SK-N-SH (cell line): Measurements from ENCODE around the gene PDGFC. TPM values are rescaled to one million over a fixed set of nuclear protein-coding genes. Genes with fewer than 3 reads are reported as not detected.

ENCODE experiments used
- CTCF ChIA-PET: fragments of 300-600, 350-600 bp; formaldehyde crosslinking; extraction: SDS; loops from one replicate; lab custom pipeline; 2021; lab: Yijun Ruan, JAX
- POLR2A ChIA-PET: fragments of 350-600 bp; sonication (Branson Sonifier 250); formaldehyde crosslinking; extraction: SDS; loops from one replicate; lab custom pipeline; 2020; ENCODE audit warnings: antibody characterized with exemption, inconsistent platforms; lab: Yijun Ruan, JAX
- DNase-seq: peaks from one replicate; pipeline ENCODE4 v3.0.0; 2012
- H2AFZ ChIP-seq: fragments of 200-600 bp; sonication (generic); 2 replicates; pipeline ENCODE4 v1.8.1; 2016; ENCODE audit warnings: antibody characterized with exemption, mild to moderate bottlenecking, low read depth
- H3F3A ChIP-seq: fragments of 200-600 bp; sonication (generic); replicated peaks from 2 replicates; pipeline ENCODE3; 2016; ENCODE audit warnings: antibody characterized with exemption, mild to moderate bottlenecking; ENCODE audit not compliant: insufficient read depth
- H3K27ac ChIP-seq, 2 experiments: fragments of 200-500 bp in 1 of 2; fragments of 200-600 bp in 1 of 2; sonication (Bioruptor generic) in 1 of 2; sonication (generic), shearing (Covaris generic) in 1 of 2; 2 replicates each; pipeline versions ENCODE4 v1.5.1 to v1.6.1; 2014 to 2016; ENCODE audit warnings: low read depth in 2 of 2, inconsistent platforms in 1 of 2, low read length in 1 of 2, mild to moderate bottlenecking in 1 of 2, mixed read lengths in 1 of 2
- H3K27me3 ChIP-seq: fragments of 200-600 bp; sonication (generic), shearing (Covaris generic); 2 replicates; pipeline ENCODE4 v1.6.1; 2016; ENCODE audit warnings: mixed run types; ENCODE audit not compliant: insufficient read depth
- H3K36me3 ChIP-seq, 2 experiments: fragments of 200-500 bp in 1 of 2; fragments of 200-600 bp in 1 of 2; sonication (Bioruptor generic) in 1 of 2; sonication (generic) in 1 of 2; replicated peaks in 1 of 2; 2 replicates each; pipeline versions ENCODE3 to v1.5.1; 2014 to 2016; ENCODE audit warnings: low read length in 1 of 2, mild to moderate bottlenecking in 1 of 2; ENCODE audit not compliant: insufficient read depth in 2 of 2, control insufficient read depth in 1 of 2
- H3K4me1 ChIP-seq, 2 experiments: fragments of 200-500 bp in 1 of 2; fragments of 200-600 bp in 1 of 2; sonication (Bioruptor generic) in 1 of 2; sonication (generic), shearing (Covaris generic) in 1 of 2; 2 replicates each; pipeline versions ENCODE4 v1.5.1 to v1.6.1; 2014 to 2016; ENCODE audit warnings: low read depth in 1 of 2, low read length in 1 of 2, mixed run types in 1 of 2; ENCODE audit not compliant: insufficient read depth in 2 of 2, control insufficient read depth in 1 of 2
- H3K4me2 ChIP-seq: fragments of 200-600 bp; sonication (generic), shearing (Covaris generic); 2 replicates; pipeline ENCODE4 v1.6.1; 2017; ENCODE audit warnings: mixed run types
- H3K4me3 ChIP-seq, 2 experiments: fragments of 200-500 bp in 1 of 2; fragments of 200-600 bp in 1 of 2; sonication (Bioruptor generic) in 1 of 2; sonication (generic), shearing (Covaris generic) in 1 of 2; 2 replicates each; pipeline versions ENCODE4 v1.5.1 to v1.8.1; 2014 to 2016; ENCODE audit warnings: low read depth in 2 of 2, inconsistent platforms in 1 of 2, low read length in 1 of 2, mild to moderate bottlenecking in 1 of 2, mixed read lengths in 1 of 2, moderate library complexity in 1 of 2
- H3K79me2 ChIP-seq: fragments of 200-600 bp; sonication (generic); 2 replicates; pipeline ENCODE4 v1.8.1; 2017; ENCODE audit warnings: mild to moderate bottlenecking; ENCODE audit not compliant: insufficient read depth
- H3K9ac ChIP-seq: fragments of 200-600 bp; sonication (generic); 2 replicates; pipeline ENCODE4 v1.6.1; 2017; ENCODE audit warnings: mixed run types
- H3K9me2 ChIP-seq: fragments of 200-600 bp; sonication (generic); 2 replicates; pipeline ENCODE4 v1.6.1; 2017; ENCODE audit warnings: mixed run types
- H3K9me3 ChIP-seq: fragments of 200-600 bp; sonication (generic); 2 replicates; pipeline ENCODE4 v1.6.1; 2017; ENCODE audit warnings: mixed run types, mild to moderate bottlenecking, moderate library complexity
- H4K20me1 ChIP-seq: fragments of 200-600 bp; sonication (generic); 2 replicates; pipeline ENCODE4 v1.6.1; 2017; ENCODE audit warnings: mild to moderate bottlenecking, mixed run types; ENCODE audit not compliant: insufficient read depth
- CHD2 ChIP-seq: fragments of 150-350 bp; IDR thresholded peaks from 2 replicates; pipeline ENCODE4 v1.6.1; 2018; ENCODE audit warnings: low read length; ENCODE audit not compliant: partially characterized antibody
- EP300 ChIP-seq, 2 experiments: IDR thresholded peaks; 2 replicates each; pipeline versions ENCODE4 v1.4.0 to v1.6.1; 2012; ENCODE audit warnings: borderline replicate concordance in 1 of 2, low read depth in 1 of 2, low read length in 1 of 2
- EZH2phosphoT487 ChIP-seq: fragments of 200-600 bp; sonication (generic); IDR thresholded peaks from 2 replicates; pipeline ENCODE4 v1.6.1; 2017; ENCODE audit warnings: low read depth, mixed run types, mild to moderate bottlenecking, antibody characterized with exemption, moderate library complexity, borderline replicate concordance
- FOSL2 ChIP-seq: IDR thresholded peaks from 2 replicates; pipeline ENCODE4 v1.4.0; 2012; ENCODE audit warnings: low read depth, mild to moderate bottlenecking, moderate library complexity, borderline replicate concordance
- FOXJ3 ChIP-seq: sonication (generic); formaldehyde crosslinking; IDR thresholded peaks from 2 replicates; pipeline ENCODE4 v1.5.1; 2020; ENCODE audit warnings: mild to moderate bottlenecking, missing genetic modification reagents
- FOXM1 ChIP-seq: IDR thresholded peaks from 2 replicates; pipeline ENCODE4 v1.4.0; 2012; ENCODE audit warnings: low read depth, mild to moderate bottlenecking
- GATA2 ChIP-seq: sonication (generic); formaldehyde crosslinking; IDR thresholded peaks from 2 replicates; pipeline ENCODE4 v1.5.0; 2020; ENCODE audit warnings: mild to moderate bottlenecking, missing genetic modification reagents
- JUND ChIP-seq: IDR thresholded peaks from 2 replicates; pipeline ENCODE4 v1.4.0; 2012
- MEF2A ChIP-seq: IDR thresholded peaks from 2 replicates; pipeline ENCODE4 v1.4.0; 2012; ENCODE audit warnings: low read depth, borderline replicate concordance
- PBX3 ChIP-seq: IDR thresholded peaks from 2 replicates; pipeline ENCODE4; 2012
- POLR2AphosphoS5 ChIP-seq: IDR thresholded peaks from 2 replicates; pipeline ENCODE4 v1.6.1; 2012; ENCODE audit warnings: low read depth, low read length
- RAD21 ChIP-seq: IDR thresholded peaks from 2 replicates; pipeline ENCODE4 v1.6.1; 2012; ENCODE audit warnings: mild to moderate bottlenecking, low read length
- RFX5 ChIP-seq: IDR thresholded peaks from 2 replicates; pipeline ENCODE4 v1.6.1; 2012; ENCODE audit warnings: mild to moderate bottlenecking, improper control_type of control experiment, low read length
- RXRA ChIP-seq: IDR thresholded peaks from 2 replicates; pipeline ENCODE4 v1.4.0; 2012; ENCODE audit warnings: low read depth, mild to moderate bottlenecking, borderline replicate concordance
- SIN3A ChIP-seq: IDR thresholded peaks from 2 replicates; pipeline ENCODE4 v1.6.1; 2012; ENCODE audit warnings: low read depth, mild to moderate bottlenecking, low read length, moderate library complexity, borderline replicate concordance
- SMC3 ChIP-seq: IDR thresholded peaks from 2 replicates; pipeline ENCODE4 v1.6.1; 2012; ENCODE audit warnings: low read depth, low read length, improper control_type of control experiment
- YY1 ChIP-seq: IDR thresholded peaks from 2 replicates; pipeline ENCODE4 v1.4.0; 2012; ENCODE audit warnings: low read depth, mild to moderate bottlenecking
- WGBS: methylation state at CpG from one replicate; pipeline ENCODE4 v1.1.6; 2017; ENCODE audit warnings: low lambda C conversion rate; 5-methylcytosine and 5-hydroxymethylcytosine counted together
- polyA plus RNA-seq, 3 experiments: library from polyadenylated mRNA; depleted of rRNA; stranded (reverse); fragments of >200 nt; gene quantifications; 2 replicates each; pipeline ENCODE4 v1.2.3, GENCODE V29; 2012
- TF ChIP-seq, protein P1 (sequence below): fragments of 150-350 bp; IDR thresholded peaks from 2 replicates; pipeline ENCODE4 v1.6.1; 2016; ENCODE audit warnings: mild to moderate bottlenecking, low read depth, low read length
- TF ChIP-seq, protein P2 (sequence below): IDR thresholded peaks from 2 replicates; pipeline ENCODE4 v1.4.0; 2012; ENCODE audit warnings: low read depth, borderline replicate concordance
- TF ChIP-seq, protein P3 (sequence below): fragments of 200-600 bp; sonication (generic); IDR thresholded peaks from 2 replicates; pipeline ENCODE4 v1.6.1; 2017; ENCODE audit warnings: antibody characterized with exemption, mild to moderate bottlenecking, moderate library complexity

The PDGFC gene
- polyA plus RNA-seq, 1 of the 3 experiments (the other 2 are of a cell fraction), result 29.8 TPM

DNA sequence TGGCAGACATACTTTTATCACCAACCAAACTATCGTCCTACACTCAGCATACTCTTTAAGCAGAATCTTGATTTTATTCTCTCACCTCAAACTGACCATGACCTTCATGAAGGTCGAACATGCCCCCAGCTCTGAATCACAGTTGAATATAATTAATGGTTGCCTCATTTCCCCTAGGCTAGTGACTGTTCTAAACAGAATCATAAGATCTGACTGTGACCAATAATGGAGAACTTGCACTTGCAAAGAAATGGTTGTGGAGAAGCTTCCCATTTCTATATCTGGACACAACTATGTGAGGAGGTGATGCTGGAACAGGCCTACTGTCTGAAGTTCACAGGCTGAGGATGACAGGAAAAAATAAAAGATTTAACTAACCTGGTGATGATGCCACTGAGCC, 85.1 kb downstream of the PDGFC start:
- H3K9me3 ChIP-seq, result peaks cover 7% of the 10 kb centered on the region; the same call in 1 of the 2 replicates
- H3K4me2 ChIP-seq, result no peak overlapping the region
- ChIA-PET CTCF (no interaction called here), POLR2A (no interaction called here)
- no peak overlapping the region for H3K9ac ChIP-seq
- H4K20me1 ChIP-seq, result no peaks in the 10 kb centered on the region
- no peak overlapping the region for H2AFZ ChIP-seq
- H3K9me2 ChIP-seq, result no peaks in the 10 kb centered on the region
- 43% methylated on average over 2 of the region's 2 CpGs for WGBS
- no peaks in the 10 kb centered on the region for H3K27me3 ChIP-seq
- no peak for DNase-seq
- peaks cover 20% of the 10 kb centered on the region for H3F3A ChIP-seq
- TF ChIP-seq FOSL2 (no peak), SMC3 (no peak), EP300 (IDR thresholded peaks at IDR 0.05; ENCODE audit: borderline replicate concordance in 1 of 2, low read depth in 1 of 2, low read length in 1 of 2) (no peak), RAD21 (no peak), POLR2AphosphoS5 (no peak), YY1 (no peak), JUND (no peak), PBX3 (no peak), RFX5 (no peak), FOXM1 (no peak), RXRA (no peak), GATA2 (no peak), EZH2phosphoT487 (no peak), FOXJ3 (no peak), SIN3A (no peak), CHD2 (no peak), MEF2A (no peak)
- TF ChIP-seq, protein P1, sequence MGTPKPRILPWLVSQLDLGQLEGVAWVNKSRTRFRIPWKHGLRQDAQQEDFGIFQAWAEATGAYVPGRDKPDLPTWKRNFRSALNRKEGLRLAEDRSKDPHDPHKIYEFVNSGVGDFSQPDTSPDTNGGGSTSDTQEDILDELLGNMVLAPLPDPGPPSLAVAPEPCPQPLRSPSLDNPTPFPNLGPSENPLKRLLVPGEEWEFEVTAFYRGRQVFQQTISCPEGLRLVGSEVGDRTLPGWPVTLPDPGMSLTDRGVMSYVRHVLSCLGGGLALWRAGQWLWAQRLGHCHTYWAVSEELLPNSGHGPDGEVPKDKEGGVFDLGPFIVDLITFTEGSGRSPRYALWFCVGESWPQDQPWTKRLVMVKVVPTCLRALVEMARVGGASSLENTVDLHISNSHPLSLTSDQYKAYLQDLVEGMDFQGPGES, result no peak
- TF ChIP-seq, protein P2, sequence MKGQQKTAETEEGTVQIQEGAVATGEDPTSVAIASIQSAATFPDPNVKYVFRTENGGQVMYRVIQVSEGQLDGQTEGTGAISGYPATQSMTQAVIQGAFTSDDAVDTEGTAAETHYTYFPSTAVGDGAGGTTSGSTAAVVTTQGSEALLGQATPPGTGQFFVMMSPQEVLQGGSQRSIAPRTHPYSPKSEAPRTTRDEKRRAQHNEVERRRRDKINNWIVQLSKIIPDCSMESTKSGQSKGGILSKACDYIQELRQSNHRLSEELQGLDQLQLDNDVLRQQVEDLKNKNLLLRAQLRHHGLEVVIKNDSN, result no peak
- TF ChIP-seq, protein P3, sequence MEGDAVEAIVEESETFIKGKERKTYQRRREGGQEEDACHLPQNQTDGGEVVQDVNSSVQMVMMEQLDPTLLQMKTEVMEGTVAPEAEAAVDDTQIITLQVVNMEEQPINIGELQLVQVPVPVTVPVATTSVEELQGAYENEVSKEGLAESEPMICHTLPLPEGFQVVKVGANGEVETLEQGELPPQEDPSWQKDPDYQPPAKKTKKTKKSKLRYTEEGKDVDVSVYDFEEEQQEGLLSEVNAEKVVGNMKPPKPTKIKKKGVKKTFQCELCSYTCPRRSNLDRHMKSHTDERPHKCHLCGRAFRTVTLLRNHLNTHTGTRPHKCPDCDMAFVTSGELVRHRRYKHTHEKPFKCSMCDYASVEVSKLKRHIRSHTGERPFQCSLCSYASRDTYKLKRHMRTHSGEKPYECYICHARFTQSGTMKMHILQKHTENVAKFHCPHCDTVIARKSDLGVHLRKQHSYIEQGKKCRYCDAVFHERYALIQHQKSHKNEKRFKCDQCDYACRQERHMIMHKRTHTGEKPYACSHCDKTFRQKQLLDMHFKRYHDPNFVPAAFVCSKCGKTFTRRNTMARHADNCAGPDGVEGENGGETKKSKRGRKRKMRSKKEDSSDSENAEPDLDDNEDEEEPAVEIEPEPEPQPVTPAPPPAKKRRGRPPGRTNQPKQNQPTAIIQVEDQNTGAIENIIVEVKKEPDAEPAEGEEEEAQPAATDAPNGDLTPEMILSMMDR, result no peak
- peaks cover 95% of the 10 kb centered on the region for H3K79me2 ChIP-seq
- peaks cover 0 to 15% of the 10 kb centered on the region in 2 experiments for H3K36me3 ChIP-seq
- H3K27ac ChIP-seq, result no peak overlapping the region
- peaks cover 0 to 11% of the 10 kb centered on the region in 2 experiments; a peak in 1 of 4 replicates for H3K4me1 ChIP-seq
- no peak overlapping the region for H3K4me3 ChIP-seq
